ENCODE measurements around the gene RAI14.

- TF ChIP-seq CTCF (IDR thresholded peaks at IDR 0.05) (no peak), POLR2A (IDR thresholded peaks at IDR 0.05) (no peak)
Measured at GRCh38 chr5:34712565-34712964, 56.4 kb downstream of the RAI14 start.

Measured in heart left ventricle (tissue), 13 donors.